Stomach (tissue), 9 donors: ENCODE results near the gene DCST2. TPM values are rescaled to one million over a fixed set of nuclear protein-coding genes. Genes with fewer than 3 reads are reported as not detected.
"Not testable (repeated sequence)": the region's sequence is repeated elsewhere in the genome, so short reads cannot be mapped to it uniquely, and the experiment has no call there.

Experiments
- DNase-seq, 2 donors: peaks; one replicate each; pipeline versions ENCODE4 v3.0.0 to v3.0.0-alpha.2; 2013 to 2019
- H3K27ac ChIP-seq, 5 donors: fragments of 200-600 bp in 4 of 5; sonication (generic) in 4 of 5; one replicate each; pipeline ENCODE4 v1.5.1; 2013 to 2019; ENCODE audit warnings: mild to moderate bottlenecking in 1 of 5, moderate library complexity in 1 of 5
- H3K27me3 ChIP-seq, 3 donors: fragments of 200-600 bp; sonication (generic); one replicate each; pipeline ENCODE4 v1.5.1; 2017 to 2019; ENCODE audit warnings: mixed run types in 1 of 3
- H3K36me3 ChIP-seq, 4 donors: fragments of 200-600 bp; sonication (generic); 1 replicate in 3 of 4; 2 replicates in 1 of 4; pipeline ENCODE4 v1.5.1; 2016 to 2019
- H3K4me1 ChIP-seq, 4 donors: fragments of 200-600 bp; sonication (generic); one replicate each; pipeline ENCODE4 v1.5.1; 2016 to 2019
- H3K4me3 ChIP-seq, 4 donors: fragments of 200-600 bp; sonication (generic) in 3 of 4; one replicate each; pipeline ENCODE4 v1.5.1; 2016 to 2019; ENCODE audit warnings: mild to moderate bottlenecking in 1 of 4
- H3K9me3 ChIP-seq, 4 donors: fragments of 200-600 bp; sonication (generic); one replicate each; pipeline ENCODE4 v1.5.1; 2016 to 2019
- EP300 ChIP-seq: sonication (generic); formaldehyde crosslinking; IDR thresholded peaks from one replicate; pipeline ENCODE4 v1.6.1; 2017; ENCODE audit warnings: antibody characterized with exemption
- POLR2A ChIP-seq, 4 donors: fragments of 450-650 bp; IDR thresholded peaks; one replicate each; pipeline ENCODE4 v1.6.1; 2016; ENCODE audit warnings: antibody characterized with exemption in 4 of 4, control low read depth in 2 of 4, mild to moderate bottlenecking in 1 of 4, moderate library complexity in 1 of 4
- POLR2AphosphoS5 ChIP-seq, 3 donors: sonication (generic); formaldehyde crosslinking; IDR thresholded peaks; one replicate each; pipeline ENCODE4 v1.6.1; 2016; ENCODE audit warnings: antibody characterized with exemption in 3 of 3
- WGBS, 5 donors: extraction: QIAGEN DNeasy Blood & Tissue Kit in 3 of 5; methylation state at CpG; one replicate each; pipeline versions ENCODE4 v1.1.5 to v1.1.7; 2013 to 2018; 5-methylcytosine and 5-hydroxymethylcytosine counted together
- intact Hi-C: fragments of 100-400 bp; cut with DNase I; formaldehyde crosslinking; loops from one replicate; pipeline ENCODE4 v1.15.1; 2023; ENCODE audit warnings: low total_unique reads
- polyA plus RNA-seq, 3 donors: library from polyadenylated mRNA; stranded (reverse); fragments of 200-250 nt; gene quantifications; one replicate each; pipeline ENCODE4 v1.2.3, GENCODE V29; 2013
- total RNA-seq, 5 donors: library from RNA; depleted of rRNA; stranded (reverse); fragments of >200 nt; gene quantifications; one replicate each; pipeline versions ENCODE4 v1.1.0 to v1.2.3, GENCODE V29; 2014 to 2016
- TF ChIP-seq, protein P1 (sequence below), 7 experiments: fragments of 450-650 bp in 4 of 7; fragments of 200-600 bp in 3 of 7; sonication (generic) in 3 of 7; IDR thresholded peaks; one replicate each; pipeline ENCODE4 v1.5.1; 2016 to 2019; ENCODE audit warnings: antibody characterized with exemption in 7 of 7, control low read depth in 2 of 7, mild to moderate bottlenecking in 1 of 7
- donor health status: healthy with polysubstance abuse.
- donor health status: Bipolar disorder and iron deficiency.
- donor health status: healthy.

DCST2 gene
- total and polyA plus RNA-seq, 8 donors, result 1.6 to 158 (median 6.4) TPM; not detected in 4

- Histone ChIP-seq H3K36me3 (peaks cover 19 to 62% (median 56%) of the 10 kb centered on the region in 4 donors), H3K4me3 (no peak overlapping the region), H3K27me3 (no peaks in the 10 kb centered on the region), H3K27ac (no peak overlapping the region), H3K9me3 (no peaks in the 10 kb centered on the region), H3K4me1 (peaks cover 3 to 26% (median 14%) of the 10 kb centered on the region in 4 donors)
- 75 to 90% (median 82%) methylated on average over 3 of the region's 3 CpGs for WGBS, 5 donors
- no peak for DNase-seq
- intact Hi-C loops, result no loop called here
- no peak for TF ChIP-seq POLR2A (IDR thresholded peaks at IDR 0.05)
- TF ChIP-seq, protein P1, sequence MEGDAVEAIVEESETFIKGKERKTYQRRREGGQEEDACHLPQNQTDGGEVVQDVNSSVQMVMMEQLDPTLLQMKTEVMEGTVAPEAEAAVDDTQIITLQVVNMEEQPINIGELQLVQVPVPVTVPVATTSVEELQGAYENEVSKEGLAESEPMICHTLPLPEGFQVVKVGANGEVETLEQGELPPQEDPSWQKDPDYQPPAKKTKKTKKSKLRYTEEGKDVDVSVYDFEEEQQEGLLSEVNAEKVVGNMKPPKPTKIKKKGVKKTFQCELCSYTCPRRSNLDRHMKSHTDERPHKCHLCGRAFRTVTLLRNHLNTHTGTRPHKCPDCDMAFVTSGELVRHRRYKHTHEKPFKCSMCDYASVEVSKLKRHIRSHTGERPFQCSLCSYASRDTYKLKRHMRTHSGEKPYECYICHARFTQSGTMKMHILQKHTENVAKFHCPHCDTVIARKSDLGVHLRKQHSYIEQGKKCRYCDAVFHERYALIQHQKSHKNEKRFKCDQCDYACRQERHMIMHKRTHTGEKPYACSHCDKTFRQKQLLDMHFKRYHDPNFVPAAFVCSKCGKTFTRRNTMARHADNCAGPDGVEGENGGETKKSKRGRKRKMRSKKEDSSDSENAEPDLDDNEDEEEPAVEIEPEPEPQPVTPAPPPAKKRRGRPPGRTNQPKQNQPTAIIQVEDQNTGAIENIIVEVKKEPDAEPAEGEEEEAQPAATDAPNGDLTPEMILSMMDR (IDR thresholded peaks at IDR 0.05), result no peak
- no peak for TF ChIP-seq POLR2AphosphoS5 (IDR thresholded peaks at IDR 0.05)
- no peak for TF ChIP-seq EP300
These were observed 44.3 kb downstream of the DCST2 start for GRCh38 chr1:154989195-154989860.

GRCh38 chr1:154988058-154988954 is 45.3 kb downstream of the DCST2 start:
- WGBS, 5 donors, result 85 to 89% (median 88%) methylated on average over 12 to 17 of the region's 17 CpGs
- H3K27ac ChIP-seq, result no peak overlapping the region
- peaks cover 11 to 35% (median 23%) of the 10 kb centered on the region in 4 donors for H3K4me1 ChIP-seq
- no peak for DNase-seq
- TF ChIP-seq EP300, result no peak
- TF ChIP-seq, protein P1 (IDR thresholded peaks at IDR 0.05), result no peak
- TF ChIP-seq POLR2AphosphoS5 (IDR thresholded peaks at IDR 0.05), result no peak
- no peak for TF ChIP-seq POLR2A (IDR thresholded peaks at IDR 0.05)
- H3K27me3 ChIP-seq, result no peaks in the 10 kb centered on the region
- peaks cover 19 to 62% (median 56%) of the 10 kb centered on the region in 4 donors for H3K36me3 ChIP-seq
- intact Hi-C loops, result no loop called here
- H3K4me3 ChIP-seq, result no peak overlapping the region
- H3K9me3 ChIP-seq, result no peaks in the 10 kb centered on the region

- TF ChIP-seq, protein P1 (IDR thresholded peaks at IDR 0.05), result no peak
- TF ChIP-seq POLR2A (IDR thresholded peaks at IDR 0.05), result no peak
- no peak for TF ChIP-seq POLR2AphosphoS5 (IDR thresholded peaks at IDR 0.05)
- no peak for TF ChIP-seq EP300
- intact Hi-C loops, result no loop called here
- DNase-seq, result no peak
- no peak overlapping the region for H3K4me3 ChIP-seq
- no peak overlapping the region for H3K27ac ChIP-seq
- H3K9me3 ChIP-seq, result no peaks in the 10 kb centered on the region
- H3K4me1 ChIP-seq, result peaks cover 16 to 41% (median 29%) of the 10 kb centered on the region in 4 donors
- WGBS, 5 donors, result 61 to 73% (median 64%) methylated on average over 6 of the region's 6 CpGs
- H3K27me3 ChIP-seq, result no peaks in the 10 kb centered on the region
- peaks cover 19 to 55% (median 49%) of the 10 kb centered on the region in 4 donors for H3K36me3 ChIP-seq
These were observed 46.3 kb downstream of the DCST2 start for GRCh38 chr1:154987326-154987725.

DNA sequence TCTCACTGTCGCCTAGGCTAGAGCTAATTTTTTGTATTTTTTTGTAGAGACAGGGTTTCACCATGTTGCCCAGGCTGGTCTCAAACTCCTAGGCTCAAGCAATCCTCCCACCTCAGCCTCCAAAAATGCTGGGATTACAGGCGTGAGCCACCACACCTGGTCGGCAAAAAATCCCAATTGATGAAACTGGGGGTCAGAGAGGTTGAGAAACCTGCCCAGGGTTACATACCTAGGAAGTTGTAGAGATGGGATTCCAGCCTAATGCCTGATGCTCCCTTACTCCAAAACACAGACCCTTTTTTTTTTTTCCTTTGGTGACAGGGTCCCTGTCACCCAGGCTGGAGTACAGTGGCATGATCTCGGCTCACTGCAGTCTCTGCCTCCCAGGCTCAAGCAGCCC is 46.8 kb downstream of the DCST2 start:
- H3K9me3 ChIP-seq, H3K27ac ChIP-seq, H3K27me3 ChIP-seq, intact Hi-C loops, DNase-seq, H3K4me3 ChIP-seq: not testable (repeated sequence)
- WGBS, 5 donors, result 87 to 91% (median 90%) methylated on average over 4 of the region's 4 CpGs
- Histone ChIP-seq H3K36me3 (peaks cover 19 to 51% (median 47%) of the 10 kb centered on the region in 4 donors), H3K4me1 (peaks cover 16 to 47% (median 33%) of the 10 kb centered on the region in 4 donors)
